Endothelial cell of umbilical vein (primary cell): Measurements from ENCODE around the gene GRM7. TPM values are rescaled to one million over a fixed set of nuclear protein-coding genes. Genes with fewer than 3 reads are reported as not detected.

Experiments used
- BruUV-seq: library from RNA; stranded (reverse); fragments of 400-500 nt; replicated peaks from 2 replicates; lab custom pipeline; 2021; lab: Mats Ljungman, UMichigan
- CTCF ChIA-PET: fragments of 300-600, 350-600 bp; sonication (Branson Sonifier 250); formaldehyde crosslinking; loops from one replicate; lab custom pipeline; 2021; ENCODE audit warnings: antibody characterized with exemption, inconsistent platforms; lab: Charles Lee
- POLR2A ChIA-PET: fragments of 300-600, 350-600 bp; sonication (Branson Sonifier 250); formaldehyde crosslinking; loops from one replicate; lab custom pipeline; 2021; ENCODE audit warnings: antibody characterized with exemption, inconsistent platforms; lab: Charles Lee
- DNase-seq: peaks from one replicate; pipeline ENCODE4 v3.0.0-alpha.2; 2011; ENCODE audit warnings: low read depth, low spot score
- FAIRE-seq: peaks from 2 replicates; lab custom pipeline; 2011; peaks lifted over from hg19 to GRCh38; lab: Jason Lieb, UNC
- H2AFZ ChIP-seq: 2 replicates; pipeline ENCODE4 v1.6.0; 2012; ENCODE audit warnings: low read depth, low read length, control low read depth, inconsistent platforms
- H3K27ac ChIP-seq: 2 replicates; pipeline ENCODE4 v1.5.1; 2011; ENCODE audit warnings: low read depth, mild to moderate bottlenecking, control low read depth, low read length, moderate library complexity; ENCODE audit not compliant: insufficient read depth
- H3K27me3 ChIP-seq, 2 experiments: 2 replicates each; pipeline versions ENCODE4 v1.6.0 to v1.6.1; 2011; ENCODE audit warnings: low read length in 2 of 2, mixed read lengths in 1 of 2; ENCODE audit not compliant: control insufficient read depth in 2 of 2, insufficient read depth in 2 of 2
- H3K36me3 ChIP-seq, 2 experiments: 2 replicates in 1 of 2; 3 replicates in 1 of 2; pipeline ENCODE4 v1.5.1; 2011; ENCODE audit warnings: low read length in 2 of 2, mild to moderate bottlenecking in 1 of 2, moderate library complexity in 1 of 2; ENCODE audit not compliant: control insufficient read depth in 2 of 2, insufficient read depth in 2 of 2; ENCODE audit errors: extremely low read depth in 1 of 2
- H3K4me1 ChIP-seq: 3 replicates; pipeline ENCODE4 v1.5.1; 2011; ENCODE audit warnings: mild to moderate bottlenecking, low read length; ENCODE audit not compliant: control insufficient read depth, insufficient read depth; ENCODE audit errors: extremely low read depth
- H3K4me2 ChIP-seq: 2 replicates; pipeline ENCODE4 v1.6.1; 2011; ENCODE audit warnings: low read length, control low read depth, mixed read lengths; ENCODE audit not compliant: insufficient read depth
- H3K4me3 ChIP-seq, 3 experiments: fragments of 200-600 bp in 1 of 3; sonication (generic), shearing (Covaris generic) in 1 of 3; replicated peaks in 1 of 3; 2 replicates each; pipeline ENCODE4 v1.5.1; 2011 to 2016; ENCODE audit warnings: control low read depth in 3 of 3, low read length in 3 of 3, mild to moderate bottlenecking in 2 of 3, inconsistent platforms in 1 of 3, low read depth in 1 of 3, moderate library complexity in 1 of 3; ENCODE audit not compliant: insufficient read depth in 1 of 3
- H3K79me2 ChIP-seq: 2 replicates; pipeline ENCODE4 v1.6.0; 2012; ENCODE audit warnings: low read length, inconsistent platforms; ENCODE audit not compliant: control insufficient read depth, insufficient read depth
- H3K9ac ChIP-seq: replicated peaks from 2 replicates; pipeline ENCODE3; 2011; ENCODE audit warnings: low read length, control low read depth; ENCODE audit not compliant: insufficient read depth; ENCODE audit errors: extremely low read depth
- H3K9me1 ChIP-seq: replicated peaks from 3 replicates; pipeline ENCODE4 v1.6.0; 2011; ENCODE audit warnings: mild to moderate bottlenecking, low read length; ENCODE audit not compliant: control insufficient read depth, insufficient read depth; ENCODE audit errors: extremely low read depth
- H3K9me3 ChIP-seq: replicated peaks from 2 replicates; pipeline ENCODE4 v1.5.1; 2012; ENCODE audit warnings: low read length, inconsistent platforms; ENCODE audit not compliant: control insufficient read depth, insufficient read depth
- H4K20me1 ChIP-seq: replicated peaks from 2 replicates; pipeline ENCODE3; 2011; ENCODE audit warnings: mild to moderate bottlenecking, low read length; ENCODE audit not compliant: control insufficient read depth, insufficient read depth; ENCODE audit errors: extremely low read depth
- CTCF ChIP-seq, 2 donors: IDR thresholded peaks; 1 replicate in 1 of 2; 2 replicates in 1 of 2; pipeline ENCODE4 v1.5.1; 2011; ENCODE audit warnings: low read length in 2 of 2, mild to moderate bottlenecking in 2 of 2, moderate library complexity in 2 of 2, control low read depth in 1 of 2, inconsistent platforms in 1 of 2, low read depth in 1 of 2; ENCODE audit not compliant: insufficient read depth in 1 of 2; ENCODE audit errors: extremely low read depth in 1 of 2
- EZH2 ChIP-seq: IDR thresholded peaks from 2 replicates; pipeline ENCODE4 v1.6.1; 2012; ENCODE audit warnings: borderline replicate concordance, low read depth, mild to moderate bottlenecking, moderate library complexity, low read length, inconsistent platforms; ENCODE audit not compliant: severe bottlenecking
- FOS ChIP-seq: IDR thresholded peaks from 2 replicates; pipeline ENCODE4 v1.6.1; 2011; ENCODE audit warnings: mild to moderate bottlenecking, low read length, moderate library complexity, borderline replicate concordance; ENCODE audit not compliant: insufficient read depth
- GATA2 ChIP-seq: IDR thresholded peaks from 2 replicates; pipeline ENCODE4 v1.7.0; 2011; ENCODE audit warnings: low read depth, mild to moderate bottlenecking, moderate library complexity, mixed read lengths, low read length; ENCODE audit not compliant: insufficient read length, insufficient read depth
- JUN ChIP-seq: IDR thresholded peaks from 2 replicates; pipeline ENCODE4 v1.6.1; 2011; ENCODE audit warnings: borderline replicate concordance, low read depth; ENCODE audit not compliant: insufficient read length, insufficient read depth
- MAX ChIP-seq: IDR thresholded peaks from 2 replicates; pipeline ENCODE4 v1.6.1; 2011; ENCODE audit not compliant: insufficient read depth, insufficient read length
- MYC ChIP-seq: IDR thresholded peaks from one replicate; pipeline ENCODE4 v1.6.1; 2011; ENCODE audit warnings: mild to moderate bottlenecking, low read depth, low read length
- POLR2A ChIP-seq: IDR thresholded peaks from 2 replicates; pipeline ENCODE4 v1.6.1; 2012; ENCODE audit warnings: low read depth, mild to moderate bottlenecking, control low read depth, low read length
- POLR2AphosphoS5 ChIP-seq: IDR thresholded peaks from 2 replicates; pipeline ENCODE4 v1.6.1; 2012; ENCODE audit warnings: low read depth, mild to moderate bottlenecking, control low read depth, low read length, moderate library complexity; ENCODE audit not compliant: insufficient read depth
- dilution Hi-C: fragments of 300-500 bp; cut with MboI; formaldehyde crosslinking; loops from one replicate; pipeline ENCODE4 v1.15.0; 2019; ENCODE audit warnings: low sequenced_read_pairs; ENCODE audit not compliant: extremely low pct_ligation_motif_present
- intact Hi-C: fragments of 100-400 bp; cut with micrococcal nuclease; formaldehyde crosslinking; loops from one replicate; pipeline ENCODE4 v1.10.0; 2022
- polyA plus RNA-seq, 4 experiments: library from polyadenylated mRNA; depleted of rRNA in 3 of 4; stranded (reverse) in 3 of 4; unstranded in 1 of 4; fragments of >200 nt; gene quantifications; 2 replicates each; pipeline versions ENCODE4 v1.2.1 to v1.2.3, GENCODE V29; 2011 to 2012; ENCODE audit warnings: missing spikeins in 1 of 4
- total RNA-seq: library from RNA; stranded (reverse); gene quantifications from 2 replicates; pipeline ENCODE4 v1.2.3, GENCODE V29; 2021

Gene GRM7
- total and polyA plus RNA-seq, 2 donors (not counting 3 experiments of a cell fraction or from before 2014, with no cell fraction given): 0.12 TPM; not detected in 1

- FAIRE-seq: no peak
Measured at GRCh38 chr3:6854184-6854583, 6.7 kb upstream of the GRM7 start.

More at GRCh38 chr3:6854184-6854583, 6.7 kb upstream of the GRM7 start:
- Histone ChIP-seq H3K9ac (no peak overlapping the region), H3K79me2 (no peaks in the 10 kb centered on the region), H3K9me3 (no peaks in the 10 kb centered on the region), H3K4me2 (no peak overlapping the region), H2AFZ (no peak overlapping the region), H3K27me3 (no peaks in the 10 kb centered on the region), H3K27ac (no peak overlapping the region), H3K4me1 (no peaks in the 10 kb centered on the region), H3K36me3 (no peaks in the 10 kb centered on the region), H3K9me1 (no peaks in the 10 kb centered on the region), H4K20me1 (no peaks in the 10 kb centered on the region), H3K4me3 (no peak overlapping the region)
- dilution Hi-C loops: no loop called here
- CTCF ChIA-PET: no interaction called here
- no peak for TF ChIP-seq EZH2
- TF ChIP-seq MYC: no peak
- TF ChIP-seq JUN: no peak
- no peak for TF ChIP-seq MAX
- TF ChIP-seq FOS: no peak
- TF ChIP-seq CTCF (IDR thresholded peaks at IDR 0.05; ENCODE audit: extremely low read depth in 1 of 2, insufficient read depth in 1 of 2, low read depth in 1 of 2, low read length in 2 of 2): no peak
- no peak for TF ChIP-seq POLR2AphosphoS5
- TF ChIP-seq GATA2: no peak
- no peak for TF ChIP-seq POLR2A
- POLR2A ChIA-PET: no interaction called here
- no peak for DNase-seq
- BruUV-seq: no TSS peak
- intact Hi-C loops: no loop called here
